NCI-H82 (cell line): ENCODE data around the gene SSX4.
"Not testable (repeated sequence)": the region's sequence is repeated elsewhere in the genome, so short reads cannot be mapped to it uniquely, and the experiment has no call there.

Experiments used
- DNase-seq: peaks from one replicate; lab custom pipeline; 2025; lab: John Stamatoyannopoulos, UW

Gene SSX4, protein sequence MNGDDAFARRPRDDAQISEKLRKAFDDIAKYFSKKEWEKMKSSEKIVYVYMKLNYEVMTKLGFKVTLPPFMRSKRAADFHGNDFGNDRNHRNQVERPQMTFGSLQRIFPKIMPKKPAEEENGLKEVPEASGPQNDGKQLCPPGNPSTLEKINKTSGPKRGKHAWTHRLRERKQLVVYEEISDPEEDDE

DNA sequence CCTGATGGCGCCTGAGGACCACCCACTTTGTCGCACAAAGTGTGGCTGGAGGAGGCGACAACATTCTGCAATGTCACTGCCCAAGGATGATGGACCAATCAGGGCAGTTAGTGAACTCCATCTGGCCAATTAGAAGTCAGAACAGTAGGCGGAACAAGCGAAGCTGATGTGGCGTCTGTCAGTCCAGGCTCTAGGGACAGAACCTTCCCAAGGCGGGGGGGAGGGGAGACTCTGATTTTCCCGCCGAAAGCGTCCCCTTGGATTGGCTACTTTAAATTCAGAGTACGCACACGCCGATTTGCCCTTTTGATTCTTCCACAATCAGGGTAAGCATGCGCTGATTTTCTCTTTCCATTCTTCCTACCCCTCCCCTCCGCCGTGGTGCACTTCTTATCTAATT is at the start of gene SSX4:
Gene SSX4, plus strand, starts transcription at position 301 of the 400 bp plus-strand sequence. CDS start 515 bp downstream, outside the sequence.
- not testable (repeated sequence) for DNase-seq

DNA sequence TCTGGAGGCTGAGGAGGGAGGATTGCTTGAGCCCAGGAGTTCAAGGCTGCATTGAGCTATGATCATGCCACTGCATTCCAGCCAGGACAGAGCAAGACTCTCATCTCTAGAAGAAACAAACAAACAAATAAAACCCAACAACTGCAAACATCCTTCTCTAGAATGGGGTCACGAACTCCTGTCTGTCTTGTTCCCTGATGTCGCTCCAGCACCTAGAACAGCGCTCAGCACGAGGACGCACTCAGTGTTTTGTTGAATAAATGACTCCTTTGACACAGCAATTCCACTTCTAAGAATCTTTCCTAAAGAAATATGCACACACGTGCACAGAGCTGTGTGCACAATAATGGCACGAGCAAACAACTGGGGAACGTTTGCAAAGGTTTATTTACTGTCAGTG is 37.3 kb upstream of the SSX4 start:
- DNase-seq: not testable (repeated sequence)

DNA sequence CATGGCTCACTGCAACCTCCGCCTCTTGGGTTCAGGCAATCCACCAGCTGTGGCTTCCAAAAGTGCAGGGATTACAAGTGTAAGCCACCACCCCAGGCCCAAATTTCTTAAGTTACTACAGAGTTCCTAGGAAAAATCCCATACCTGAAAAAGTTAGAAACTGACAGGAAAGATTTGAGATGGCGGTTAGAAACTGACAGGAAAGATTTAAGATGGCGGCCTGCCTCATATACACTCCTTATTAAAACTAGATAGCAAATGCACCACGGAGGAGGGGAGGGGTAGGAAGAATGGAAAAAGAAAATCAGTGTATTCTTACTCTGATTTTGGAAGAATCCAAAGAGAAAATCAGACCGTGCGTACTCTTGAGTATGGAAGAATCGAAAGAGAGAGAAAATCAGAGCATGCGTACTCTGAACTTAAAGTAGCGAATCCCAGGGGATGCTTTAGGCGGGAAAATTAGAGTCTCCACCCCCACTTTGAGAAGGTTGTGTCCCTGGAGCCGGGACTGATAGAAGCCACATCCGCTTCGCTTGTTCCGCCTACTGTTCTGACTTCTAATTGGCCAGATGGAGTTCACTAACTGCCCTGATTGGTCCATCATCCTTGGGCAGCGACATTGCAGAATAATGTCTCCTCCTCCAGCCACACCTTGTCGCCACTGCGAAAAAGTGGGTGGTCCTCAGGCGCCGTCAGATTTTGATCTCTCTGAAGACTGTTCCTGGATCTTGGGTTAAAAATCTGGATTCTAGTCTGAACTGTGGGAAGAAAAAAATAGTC is 26.8 kb upstream of the SSX4 start, which contains the start of gene SSX3:
Gene SSX3, minus strand, starts transcription at position 389 of the 780 bp plus-strand sequence. CDS start 1,454 bp downstream, outside the sequence.
- not testable (repeated sequence) for DNase-seq

DNA sequence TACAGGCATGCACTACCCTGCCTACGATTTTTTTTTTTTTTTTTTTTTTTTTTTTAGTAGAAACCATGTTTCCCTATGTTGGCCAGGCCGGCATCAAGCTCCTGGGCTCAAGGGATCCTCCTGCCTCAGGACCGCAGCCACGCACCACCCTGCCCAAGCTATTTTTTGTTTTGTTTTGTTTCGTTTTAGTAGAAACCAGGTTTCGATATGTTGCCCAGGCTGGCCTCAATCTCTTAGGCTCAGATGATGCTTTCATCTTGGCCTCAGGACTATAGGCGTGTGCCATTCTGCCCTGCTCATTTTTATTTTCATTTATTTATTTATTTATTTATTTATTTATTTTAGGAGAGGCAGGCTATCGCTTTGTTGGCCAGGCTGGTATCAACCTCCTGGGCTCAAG is 25.7 kb upstream of the SSX4 start:
- no peak for DNase-seq

DNA sequence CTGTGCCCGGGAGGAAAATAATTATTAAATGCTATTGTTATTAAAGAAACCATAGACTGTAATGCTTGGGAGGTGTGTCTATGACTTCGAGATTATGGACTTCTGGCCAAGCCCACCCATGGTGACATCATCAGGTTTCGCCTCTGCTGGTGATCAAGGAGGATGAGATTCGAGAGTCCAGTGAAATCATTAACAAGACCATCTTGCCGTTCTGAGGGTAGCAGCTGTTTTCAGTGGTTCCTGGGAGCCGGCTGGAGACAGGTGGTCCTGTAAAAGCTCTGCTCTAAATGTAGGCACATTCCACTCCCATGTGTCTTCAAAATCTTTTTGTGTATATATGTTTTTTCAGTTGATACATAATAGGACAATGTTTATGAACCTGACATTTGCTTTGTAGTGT is 24.1 kb upstream of the SSX4 start:
- peak; percentile 3 for DNase-seq

DNA sequence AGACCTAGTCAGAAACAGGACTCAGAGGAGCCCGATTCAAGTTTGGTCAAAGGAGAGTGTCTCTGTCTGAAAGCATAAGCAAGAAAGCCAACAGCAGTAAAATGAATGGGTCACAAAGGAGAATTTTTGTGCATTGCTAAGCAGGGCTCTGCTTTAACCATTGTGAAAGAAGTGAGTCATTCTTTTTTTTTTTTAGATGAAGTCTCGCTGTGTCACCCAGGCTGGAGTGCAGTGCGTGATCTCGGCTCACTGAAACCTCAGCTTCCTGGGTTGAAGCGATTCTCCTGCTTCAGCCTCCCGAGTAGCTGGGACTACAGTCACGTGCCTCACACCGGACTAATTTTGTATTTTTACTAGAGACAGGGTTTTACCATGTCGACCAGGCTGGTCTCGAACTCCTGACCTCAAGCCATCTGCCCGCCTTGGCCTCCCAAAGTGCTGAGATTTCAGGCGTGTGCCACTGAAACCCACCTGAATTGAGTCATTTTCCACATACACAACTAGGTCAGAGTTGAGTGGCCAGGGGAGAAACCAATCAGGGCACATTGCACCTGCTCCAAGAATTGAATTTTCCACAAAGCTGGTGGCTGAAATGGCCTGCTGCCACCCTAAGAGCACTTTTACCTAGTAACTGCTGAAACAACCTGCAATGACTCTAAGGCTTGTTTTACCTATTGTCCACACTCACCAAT is 15.5 kb upstream of the SSX4 start:
- not testable (repeated sequence) for DNase-seq

DNA sequence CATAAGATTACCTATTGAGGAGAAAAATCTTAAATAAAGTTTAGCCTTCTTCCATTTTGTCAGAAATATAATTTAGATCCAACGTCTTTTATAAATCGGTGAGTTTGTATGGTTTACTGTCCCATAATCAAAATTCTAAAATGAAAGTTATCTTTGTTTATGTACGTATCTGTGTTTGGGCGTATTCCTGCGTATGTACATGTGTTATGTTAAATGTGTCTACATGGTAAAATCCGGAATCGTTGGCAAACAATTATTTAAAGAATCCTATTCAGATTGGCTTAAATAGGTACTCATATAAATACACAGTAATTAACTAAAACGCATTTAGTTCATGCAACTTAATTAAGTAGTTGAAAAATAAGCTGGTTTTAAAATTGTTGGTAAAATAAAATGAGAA is 12.9 kb upstream of the SSX4 start:
- DNase-seq: not testable (repeated sequence)

DNA sequence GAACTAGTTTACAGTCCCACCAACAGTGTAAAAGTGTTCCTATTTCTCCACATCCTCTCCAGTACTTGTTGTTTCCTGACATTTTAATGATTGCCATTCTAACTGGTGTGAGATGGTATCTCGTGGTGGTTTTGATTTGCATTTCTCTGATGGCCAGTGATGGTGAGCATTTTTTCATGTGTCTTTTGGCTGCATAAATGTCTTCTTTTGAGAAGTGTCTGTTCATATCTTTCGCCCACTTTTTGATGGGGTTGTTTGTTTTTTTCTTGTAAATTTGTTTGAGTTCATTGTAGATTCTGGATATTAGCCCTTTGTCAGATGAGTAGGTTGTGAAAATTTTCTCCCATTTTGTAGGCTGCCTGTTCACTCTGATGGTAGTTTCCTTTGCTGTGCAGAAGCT is 13.6 kb downstream of the SSX4 start:
- DNase-seq: not testable (repeated sequence)

DNA sequence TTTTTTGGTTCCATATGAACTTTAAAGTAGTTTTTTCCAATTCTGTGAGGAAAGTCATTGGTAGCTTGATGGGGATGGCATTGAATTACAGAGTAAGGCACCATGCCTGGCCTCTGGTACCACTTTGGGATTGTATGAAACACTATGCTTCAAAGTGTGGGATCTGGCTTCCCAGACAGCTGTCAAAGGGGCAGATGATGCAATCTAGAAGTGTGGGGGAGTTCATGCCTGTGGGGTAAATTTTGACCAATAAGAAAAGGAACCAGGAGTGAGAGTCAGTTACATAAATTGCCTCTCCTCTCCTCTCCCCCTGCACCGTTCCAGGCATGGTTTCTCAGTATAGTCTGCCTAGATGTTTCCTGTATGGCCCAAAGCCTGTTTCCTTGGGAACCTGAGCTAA is 14.5 kb downstream of the SSX4 start:
- DNase-seq: not testable (repeated sequence)

DNA sequence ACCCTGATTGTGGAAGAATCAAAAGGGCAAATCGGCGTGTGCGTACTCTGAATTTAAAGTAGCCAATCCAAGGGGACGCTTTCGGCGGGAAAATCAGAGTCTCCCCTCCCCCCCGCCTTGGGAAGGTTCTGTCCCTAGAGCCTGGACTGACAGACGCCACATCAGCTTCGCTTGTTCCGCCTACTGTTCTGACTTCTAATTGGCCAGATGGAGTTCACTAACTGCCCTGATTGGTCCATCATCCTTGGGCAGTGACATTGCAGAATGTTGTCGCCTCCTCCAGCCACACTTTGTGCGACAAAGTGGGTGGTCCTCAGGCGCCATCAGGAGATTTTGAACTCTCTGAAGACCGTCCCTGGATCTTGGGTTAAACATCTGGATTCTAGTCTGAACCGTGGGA is 28.5 kb downstream of the SSX4 start, which contains the start of gene SSX4B:
Gene SSX4B, minus strand, starts transcription at position 101 of the 400 bp plus-strand sequence. CDS start 588 bp downstream, outside the sequence.
- DNase-seq: not testable (repeated sequence)

DNA sequence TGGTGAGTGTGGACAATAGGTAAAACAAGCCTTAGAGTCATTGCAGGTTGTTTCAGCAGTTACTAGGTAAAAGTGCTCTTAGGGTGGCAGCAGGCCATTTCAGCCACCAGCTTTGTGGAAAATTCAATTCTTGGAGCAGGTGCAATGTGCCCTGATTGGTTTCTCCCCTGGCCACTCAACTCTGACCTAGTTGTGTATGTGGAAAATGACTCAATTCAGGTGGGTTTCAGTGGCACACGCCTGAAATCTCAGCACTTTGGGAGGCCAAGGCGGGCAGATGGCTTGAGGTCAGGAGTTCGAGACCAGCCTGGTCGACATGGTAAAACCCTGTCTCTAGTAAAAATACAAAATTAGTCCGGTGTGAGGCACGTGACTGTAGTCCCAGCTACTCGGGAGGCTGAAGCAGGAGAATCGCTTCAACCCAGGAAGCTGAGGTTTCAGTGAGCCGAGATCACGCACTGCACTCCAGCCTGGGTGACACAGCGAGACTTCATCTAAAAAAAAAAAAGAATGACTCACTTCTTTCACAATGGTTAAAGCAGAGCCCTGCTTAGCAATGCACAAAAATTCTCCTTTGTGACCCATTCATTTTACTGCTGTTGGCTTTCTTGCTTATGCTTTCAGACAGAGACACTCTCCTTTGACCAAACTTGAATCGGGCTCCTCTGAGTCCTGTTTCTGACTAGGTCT is 43.8 kb downstream of the SSX4 start:
- not testable (repeated sequence) for DNase-seq

DNA sequence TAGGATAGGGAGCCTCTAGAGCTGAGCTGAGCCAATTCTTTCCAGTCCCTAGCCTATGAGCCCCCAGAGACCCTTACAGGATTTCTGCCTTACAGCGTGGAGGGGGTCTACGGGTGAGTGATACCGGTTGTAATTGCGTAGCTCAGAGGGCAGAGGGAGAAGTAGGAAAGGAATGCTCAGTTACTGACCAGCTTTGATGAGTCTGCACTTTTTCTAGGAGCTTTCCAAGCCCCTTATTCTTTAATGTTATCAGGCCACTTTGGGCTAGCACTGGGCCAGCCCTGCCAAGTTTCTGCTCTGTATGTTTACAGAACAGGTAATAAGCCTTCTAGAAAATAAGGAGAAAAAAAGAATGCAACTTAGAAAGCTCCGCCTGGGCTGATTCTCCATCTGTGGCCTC is 46.3 kb downstream of the SSX4 start:
- not testable (repeated sequence) for DNase-seq

DNA sequence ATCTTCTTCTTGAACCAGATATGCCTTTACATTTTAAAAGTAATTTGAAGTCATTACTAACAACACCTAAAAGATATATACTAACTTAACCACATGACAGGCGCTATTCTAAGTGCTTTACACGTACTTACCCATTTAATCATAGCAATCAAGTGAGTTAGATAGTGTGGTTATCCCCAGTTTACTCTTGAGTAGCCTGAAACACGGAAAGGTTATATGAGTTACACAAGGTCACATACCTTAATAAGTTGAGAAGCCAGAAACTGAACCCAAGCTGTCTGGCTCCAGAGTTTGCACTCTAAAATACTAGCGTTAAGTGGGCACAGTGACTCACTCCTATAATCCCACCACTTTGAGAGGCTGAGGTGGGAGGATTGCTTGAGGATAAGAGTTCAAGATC is 46.8 kb downstream of the SSX4 start:
- DNase-seq: not testable (repeated sequence)

DNA sequence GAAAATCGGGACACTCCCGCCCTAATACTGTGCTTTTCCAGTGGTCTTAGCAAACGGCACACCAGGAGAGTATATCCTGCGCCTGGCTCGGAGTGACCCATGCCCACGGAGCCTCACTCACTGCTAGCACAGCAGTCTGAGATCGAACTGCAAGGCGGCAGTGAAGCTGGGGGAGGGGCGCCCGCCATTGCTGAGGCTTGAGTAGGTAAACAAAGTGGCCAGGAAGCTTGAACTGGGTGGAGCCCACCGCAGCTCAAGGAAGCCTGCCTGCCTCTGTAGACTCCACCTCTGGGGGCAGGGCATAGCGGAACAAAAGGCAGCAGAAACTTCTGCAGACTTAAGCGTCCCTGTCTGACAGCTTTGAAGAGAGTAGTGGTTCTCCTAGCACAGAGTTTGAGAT is 50.4 kb downstream of the SSX4 start:
- DNase-seq: peak; percentile 2
